ENCODE results near the gene EML4.
A peak's percentile ranks its signal among the peaks of the same experiment; 100 is the strongest.

EML4 gene

GRCh38 chr2:42225573-42225972 is 56.4 kb downstream of the EML4 start:
- no peak for TF ChIP-seq CTCF (IDR thresholded peaks at IDR 0.05; ENCODE audit: control insufficient read depth, insufficient read depth, low read depth, low read length, missing control alignments)
- DNase-seq (ENCODE audit: low read depth): no peak
- H3K4me3 ChIP-seq (ENCODE audit: control insufficient read depth, low read depth, low read length): no peak overlapping the region

GRCh38 chr2:42227491-42227890 is 58.3 kb downstream of the EML4 start:
- H3K4me3 ChIP-seq (ENCODE audit: control insufficient read depth, low read depth, low read length): no peak overlapping the region
- no peak for TF ChIP-seq CTCF (IDR thresholded peaks at IDR 0.05; ENCODE audit: control insufficient read depth, insufficient read depth, low read depth, low read length, missing control alignments)
- no peak for DNase-seq (ENCODE audit: low read depth)

- TF ChIP-seq CTCF (IDR thresholded peaks at IDR 0.05; ENCODE audit: control insufficient read depth, insufficient read depth, low read depth, low read length, missing control alignments): no peak
- H3K4me3 ChIP-seq (ENCODE audit: control insufficient read depth, low read depth, low read length): no peak overlapping the region
- no peak for DNase-seq (ENCODE audit: low read depth)
Observed at GRCh38 chr2:42228101-42228500, 58.9 kb downstream of the EML4 start.

- TF ChIP-seq CTCF (IDR thresholded peaks at IDR 0.05; ENCODE audit: control insufficient read depth, insufficient read depth, low read depth, low read length, missing control alignments): no peak
- no peak for DNase-seq (ENCODE audit: low read depth)
- H3K4me3 ChIP-seq (ENCODE audit: control insufficient read depth, low read depth, low read length): no peak overlapping the region
Observed at GRCh38 chr2:42229949-42230348, 60.8 kb downstream of the EML4 start.

GRCh38 chr2:42230891-42231290 is 61.7 kb downstream of the EML4 start:
- TF ChIP-seq CTCF (IDR thresholded peaks at IDR 0.05; ENCODE audit: control insufficient read depth, insufficient read depth, low read depth, low read length, missing control alignments): no peak
- DNase-seq (ENCODE audit: low read depth): no peak
- H3K4me3 ChIP-seq (ENCODE audit: control insufficient read depth, low read depth, low read length): no peak overlapping the region

GRCh38 chr2:42232024-42232423 is 62.9 kb downstream of the EML4 start:
- no peak overlapping the region for H3K4me3 ChIP-seq (ENCODE audit: control insufficient read depth, low read depth, low read length)
- DNase-seq (ENCODE audit: low read depth): no peak
- TF ChIP-seq CTCF (IDR thresholded peaks at IDR 0.05; ENCODE audit: control insufficient read depth, insufficient read depth, low read depth, low read length, missing control alignments): no peak

GRCh38 chr2:42233976-42234441 is 64.9 kb downstream of the EML4 start:
- DNase-seq (ENCODE audit: low read depth): peak; percentile 20
- no peak for TF ChIP-seq CTCF (IDR thresholded peaks at IDR 0.05; ENCODE audit: control insufficient read depth, insufficient read depth, low read depth, low read length, missing control alignments)
- no peak overlapping the region for H3K4me3 ChIP-seq (ENCODE audit: control insufficient read depth, low read depth, low read length)
